NCI-H345 treated with DMSO at 0.1 percent for 48 hours (cell line): ENCODE data around the gene GRHL3.

Experiments used
- DNase-seq: peaks from one replicate; lab custom pipeline; 2025; ENCODE audit not compliant: unreplicated experiment; lab: John Stamatoyannopoulos, UW

Gene GRHL3

DNA sequence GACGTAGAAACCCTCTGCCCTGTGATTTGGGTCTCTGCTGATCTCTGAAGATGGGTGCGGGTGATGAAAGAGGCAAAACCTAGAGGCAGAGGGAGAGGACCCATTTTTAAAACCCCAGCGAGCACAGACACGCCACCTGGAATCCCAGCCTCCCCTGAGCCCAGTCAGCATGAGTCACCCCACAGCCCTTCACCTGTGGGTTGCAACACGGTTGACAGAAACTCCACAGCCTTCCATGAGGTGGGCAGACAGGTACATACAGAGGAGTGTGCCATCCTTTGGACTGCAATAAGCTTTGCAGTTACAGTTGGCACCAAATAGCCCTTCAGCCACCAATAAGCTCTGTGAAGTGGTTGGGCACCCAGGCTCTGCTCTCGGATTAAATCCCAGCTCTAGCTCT is 2.1 kb upstream of the GRHL3 start:
- no peak for DNase-seq

DNA sequence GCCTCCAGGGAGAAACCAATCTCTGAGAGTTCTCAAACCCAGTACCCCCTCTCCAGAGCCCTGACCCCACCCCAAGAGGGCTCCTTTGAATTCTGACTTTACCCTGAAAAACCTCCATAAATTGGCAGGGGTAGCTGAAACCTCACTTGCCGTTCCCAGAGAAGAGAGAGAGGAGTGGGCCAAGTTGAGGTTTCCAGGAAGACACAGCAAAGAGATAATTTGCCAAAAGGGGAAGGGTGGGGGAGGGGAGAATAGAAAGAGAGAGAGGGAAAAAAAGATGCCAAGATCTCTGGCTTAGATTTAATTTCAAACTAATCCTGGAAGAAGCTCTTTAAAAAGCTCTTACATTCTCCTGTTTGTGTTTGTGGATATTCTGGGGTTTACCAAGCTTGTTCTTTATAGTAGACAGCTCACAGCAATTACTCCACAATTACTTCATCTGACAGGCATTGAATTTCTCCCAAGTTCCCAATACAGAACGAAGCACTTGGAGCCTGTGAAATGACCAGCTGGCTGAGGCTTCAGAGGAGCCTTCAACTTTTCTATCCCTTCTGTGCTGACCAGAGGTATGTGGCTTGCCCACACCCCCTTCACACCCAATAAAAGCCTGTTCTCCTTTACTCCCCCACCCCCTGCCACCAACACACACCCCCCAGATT is 1.1 kb upstream of the GRHL3 start:
- no peak for DNase-seq

DNA sequence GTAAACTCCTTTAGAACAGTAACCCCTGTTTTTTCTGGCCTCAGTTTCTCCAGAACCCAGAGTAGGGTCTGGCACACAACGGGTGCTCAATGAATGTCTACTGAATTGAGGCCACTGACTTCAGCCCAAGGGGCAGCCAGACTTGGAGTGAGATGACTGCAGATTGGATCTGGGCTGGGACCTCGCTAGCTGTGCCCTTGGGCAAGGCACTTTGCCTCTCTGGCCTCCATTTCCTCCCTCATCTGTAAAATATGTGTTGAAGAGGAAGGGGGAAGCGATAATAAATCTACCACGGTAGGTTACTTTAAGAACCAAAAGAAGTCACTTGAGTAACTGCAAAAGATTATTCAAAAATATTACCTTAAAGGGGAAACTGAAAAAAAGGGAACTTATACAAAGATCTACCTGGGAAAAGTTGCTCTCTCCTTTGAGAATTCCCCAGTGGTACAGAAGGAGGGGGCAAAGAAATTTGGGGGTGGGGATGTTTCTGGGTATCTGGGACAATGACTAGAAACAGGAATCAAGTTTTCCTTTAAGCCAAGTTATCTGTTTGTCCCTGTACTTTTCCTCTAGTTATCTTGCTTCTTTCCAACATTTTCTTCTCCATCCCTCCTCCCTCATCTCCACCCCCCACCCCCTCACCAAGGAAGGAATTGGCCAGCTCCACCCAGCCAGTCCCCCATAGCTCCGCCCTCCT is 394 bp upstream of the GRHL3 start:
- DNase-seq = no peak

DNA sequence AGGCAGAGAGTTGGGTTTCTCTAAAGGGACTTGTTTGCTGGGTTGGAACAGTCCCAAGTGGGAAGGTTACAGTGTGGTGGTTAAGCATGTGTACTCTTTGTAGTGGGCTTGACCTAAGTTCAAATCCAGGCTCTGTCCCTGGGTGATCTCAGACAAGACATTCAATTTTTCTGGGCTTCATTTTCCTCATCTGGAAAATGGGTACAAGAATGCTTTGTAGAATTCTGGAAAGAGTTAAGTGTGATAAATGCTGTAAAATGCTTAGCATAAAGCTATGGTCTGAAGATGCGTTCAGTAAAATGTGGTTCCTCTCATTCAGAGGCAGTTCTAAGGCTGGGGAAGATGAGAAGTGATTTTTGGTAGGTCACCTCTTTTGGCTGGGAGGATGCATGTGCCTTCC is 805 bp downstream of the GRHL3 start:
- DNase-seq = no peak

DNA sequence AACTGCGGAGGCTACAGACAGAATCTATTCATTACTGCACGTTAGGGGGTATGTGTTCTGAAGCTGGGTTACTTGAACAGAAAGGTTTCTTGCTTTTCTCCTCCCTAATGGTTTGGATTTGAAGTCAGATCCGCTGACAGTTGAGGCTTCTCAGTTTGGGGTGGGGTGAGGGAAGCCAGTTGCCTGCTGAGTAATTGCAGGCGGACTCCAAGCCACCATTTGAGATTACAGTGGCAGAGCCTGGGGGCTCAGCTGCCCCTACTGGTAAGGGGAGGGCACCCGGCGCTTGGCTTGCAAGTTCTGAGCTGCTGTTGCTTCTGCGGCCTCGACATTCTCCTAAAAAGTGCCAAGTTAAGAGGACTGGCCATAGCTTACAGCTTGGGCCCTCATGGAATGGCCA is 2.0 kb downstream of the GRHL3 start:
- DNase-seq = no peak

DNA sequence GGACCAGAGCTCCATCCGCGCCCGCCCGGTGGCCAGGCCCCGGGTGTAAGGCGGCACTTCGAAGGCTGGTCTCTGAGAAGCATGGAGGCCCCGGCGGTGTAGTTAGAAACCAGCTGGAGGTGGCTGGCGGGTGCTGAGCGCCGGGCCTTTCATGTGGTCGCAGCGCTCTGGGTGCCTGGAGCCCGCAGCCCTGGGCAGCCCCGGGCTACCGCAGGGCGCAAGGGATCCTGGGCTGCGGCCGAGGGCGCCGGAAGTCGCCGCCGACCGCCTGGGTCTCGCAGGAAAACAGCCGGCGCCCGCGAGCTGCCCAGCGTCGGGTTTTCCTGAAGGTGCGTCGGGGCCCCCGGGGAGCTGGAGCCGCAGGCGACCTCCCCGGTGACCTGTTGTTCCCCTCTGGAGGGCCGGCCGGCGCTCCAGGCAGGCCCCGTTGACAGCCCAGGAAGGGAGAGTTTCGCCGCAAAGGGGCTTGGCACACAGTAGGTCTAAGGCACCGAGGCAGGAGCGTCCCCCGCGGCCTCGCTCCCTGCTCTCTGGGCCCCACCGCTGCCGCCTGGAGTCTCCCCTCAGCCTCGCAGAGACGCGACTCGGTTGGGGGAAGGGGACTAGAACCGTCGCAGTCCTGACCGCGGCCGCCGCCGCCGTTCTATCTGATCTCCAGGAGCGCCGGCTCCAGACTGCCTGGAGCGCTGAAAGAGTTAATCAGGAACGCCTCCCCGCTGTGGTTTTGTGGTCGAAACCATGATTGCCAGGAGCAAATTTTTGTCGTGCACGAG is 2.7 kb downstream of the GRHL3 start:
- no peak for DNase-seq

DNA sequence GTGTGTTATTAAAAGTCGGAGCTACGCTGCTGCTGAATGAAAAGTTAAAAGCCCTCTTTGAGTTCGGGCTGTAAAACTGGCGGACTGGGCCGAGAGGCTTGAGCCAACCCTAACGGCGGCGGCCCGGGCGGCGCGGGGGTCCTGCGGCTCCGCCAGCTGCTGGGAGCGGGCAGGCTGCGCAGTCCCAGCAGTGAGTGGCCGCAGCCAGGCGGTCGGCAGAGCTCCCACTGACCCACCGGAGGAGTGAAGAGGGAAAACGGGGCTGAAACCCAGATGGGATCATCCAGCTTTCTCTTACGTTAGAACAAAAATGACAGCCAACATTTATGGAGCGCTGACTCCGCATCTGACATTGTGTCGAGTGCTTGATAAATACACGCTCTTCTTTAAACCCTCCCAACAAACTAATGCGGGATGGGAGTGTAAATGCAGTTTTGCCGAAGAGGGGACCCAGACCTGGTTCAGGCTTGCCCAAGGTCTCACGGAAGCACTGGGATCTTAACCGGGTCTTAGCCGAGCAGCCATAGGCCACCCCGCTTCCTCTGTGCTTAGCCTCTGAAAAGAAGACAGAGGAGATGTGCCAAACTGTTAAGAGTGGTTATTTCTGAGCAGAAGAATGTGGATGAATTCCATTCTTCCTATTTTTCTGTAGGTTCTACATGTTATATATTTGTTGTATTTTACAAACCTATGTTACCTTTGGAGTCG is 3.5 kb downstream of the GRHL3 start:
- no peak for DNase-seq

DNA sequence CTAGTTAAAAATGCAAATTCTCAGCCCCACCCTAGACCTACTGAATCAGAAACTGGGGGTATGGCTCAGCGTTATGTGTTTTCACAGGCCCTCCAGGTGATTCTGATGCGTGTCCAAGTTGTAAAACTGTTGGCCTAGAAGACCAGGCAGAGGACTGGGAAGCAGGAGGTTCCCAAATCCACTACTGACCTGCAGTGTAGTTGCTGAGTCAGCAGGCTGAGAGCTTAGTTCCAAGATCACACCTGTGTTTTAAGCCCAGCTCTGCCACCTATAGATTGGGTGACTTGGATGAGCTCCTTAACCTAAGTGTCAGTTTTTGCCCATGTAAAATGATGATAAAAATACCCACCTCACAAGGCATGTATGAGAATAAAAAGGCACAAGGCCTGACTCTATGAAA is 4.1 kb downstream of the GRHL3 start:
- DNase-seq = no peak

DNA sequence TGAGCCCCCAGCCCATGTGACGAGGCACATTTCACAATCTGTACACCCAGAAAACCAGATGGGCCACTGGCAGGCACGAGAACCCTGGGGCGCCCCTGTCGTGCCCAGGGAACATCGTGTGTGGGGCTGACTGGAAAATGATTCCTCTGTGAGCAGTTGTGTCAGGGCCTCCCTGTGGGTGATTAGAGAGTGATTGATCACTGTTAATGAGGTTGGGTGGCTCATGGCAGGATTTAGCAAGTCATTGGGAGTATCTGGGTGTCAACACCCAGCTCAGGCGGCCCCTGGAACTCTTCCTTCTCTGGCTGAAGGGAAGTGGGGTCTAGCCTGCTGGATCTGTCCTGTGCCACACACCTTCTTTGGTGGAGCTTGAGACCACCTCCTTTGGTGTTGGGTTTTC is 5.7 kb downstream of the GRHL3 start:
- DNase-seq = no peak

DNA sequence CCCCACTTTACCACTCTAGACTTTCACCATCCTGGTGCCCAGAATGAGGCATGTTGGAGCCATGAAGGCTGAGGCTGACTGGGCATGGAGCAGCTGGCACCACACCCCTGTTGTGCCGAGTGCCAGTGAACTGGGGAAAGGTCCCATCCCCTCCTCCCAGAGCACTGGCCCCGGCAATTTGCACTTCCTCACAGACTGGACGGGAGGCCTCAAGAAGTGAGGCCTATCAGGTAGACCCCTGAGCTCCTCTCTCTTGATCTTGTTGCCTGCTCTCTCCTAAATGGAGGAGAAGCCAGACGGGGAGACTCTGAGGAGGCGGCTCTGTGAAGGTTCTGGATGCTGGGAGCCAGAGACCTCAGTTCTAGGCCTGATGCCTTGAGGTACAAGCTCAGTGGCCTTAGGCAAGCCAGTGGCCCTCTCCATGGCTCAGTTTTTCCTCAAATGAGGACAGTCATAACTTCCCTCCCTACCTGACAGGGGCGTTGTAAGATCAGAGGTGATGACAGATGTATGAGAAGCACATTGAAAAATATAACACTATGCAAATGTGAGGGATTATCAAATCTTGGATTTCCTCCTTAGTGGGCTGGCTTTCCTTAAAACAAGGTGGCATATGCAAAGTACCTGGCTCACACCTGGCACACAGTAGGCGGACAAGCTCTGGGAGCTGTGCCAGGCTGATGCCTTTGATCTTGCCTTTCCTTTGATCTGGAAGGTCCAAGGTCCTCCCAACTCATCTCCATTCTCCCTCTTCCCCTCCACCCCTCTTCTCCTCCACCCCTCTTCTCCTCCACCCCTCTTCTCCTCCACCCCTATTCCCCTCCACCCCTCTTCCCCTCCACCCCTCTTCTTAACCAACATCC is 6.7 kb downstream of the GRHL3 start:
- no peak for DNase-seq

DNA sequence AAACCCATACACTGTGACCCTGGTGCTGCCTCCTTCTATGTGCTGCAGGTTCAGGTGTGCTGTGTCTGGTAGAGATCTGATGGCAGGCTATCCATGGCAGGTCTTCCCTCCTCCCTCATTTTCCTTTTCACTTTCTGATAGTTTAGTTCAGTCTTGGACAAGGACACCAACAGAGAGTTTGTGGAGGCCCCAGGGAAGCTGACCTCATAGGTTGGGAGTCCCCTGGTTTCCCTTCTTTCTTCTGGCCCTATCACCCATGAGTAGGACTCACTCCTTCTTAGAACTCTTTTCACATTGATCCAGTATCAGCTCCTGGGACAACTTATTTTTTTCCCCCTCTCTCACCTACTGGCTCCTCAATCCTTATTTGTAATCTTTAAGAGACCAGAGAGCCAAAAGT is 8.3 kb downstream of the GRHL3 start:
- DNase-seq = no peak

DNA sequence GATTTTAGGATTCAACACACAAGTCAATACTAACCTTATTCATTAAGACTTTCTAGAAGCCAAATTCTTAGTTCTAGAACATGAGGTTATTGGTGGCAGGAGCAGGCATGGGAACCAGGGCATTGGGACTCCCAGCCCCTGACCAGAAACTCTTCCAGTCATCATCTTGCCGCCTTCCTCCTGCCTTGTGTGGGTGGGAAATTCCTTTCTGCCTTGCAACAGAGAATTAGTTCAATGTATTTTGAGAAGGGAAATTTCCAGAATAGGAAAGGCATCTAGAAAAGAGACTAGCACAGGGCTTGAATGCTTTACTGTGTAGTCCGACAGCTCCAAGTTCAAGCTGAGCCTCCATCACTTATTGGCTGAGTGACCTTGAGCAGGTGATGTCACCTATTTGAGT is 8.7 kb downstream of the GRHL3 start:
- DNase-seq = no peak

DNA sequence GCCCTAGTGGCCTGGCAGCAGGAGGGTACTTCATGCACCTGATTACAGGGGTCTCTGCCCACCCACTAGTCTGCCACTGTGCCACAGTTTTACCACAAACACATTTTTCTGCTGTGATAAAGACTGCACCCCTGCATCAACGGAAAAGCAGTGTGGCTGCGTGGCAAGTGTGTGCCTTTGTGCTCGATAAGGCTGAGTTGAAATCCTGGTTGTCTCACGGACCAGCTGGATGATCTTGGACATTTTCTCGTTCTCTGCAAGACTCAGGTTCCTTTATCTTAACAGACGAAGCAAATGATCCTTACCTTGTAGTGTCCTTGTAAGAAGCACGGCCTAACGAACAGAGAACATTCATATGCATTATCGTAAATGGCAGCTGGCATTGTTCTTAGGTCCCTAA is 10.2 kb downstream of the GRHL3 start:
- no peak for DNase-seq

DNA sequence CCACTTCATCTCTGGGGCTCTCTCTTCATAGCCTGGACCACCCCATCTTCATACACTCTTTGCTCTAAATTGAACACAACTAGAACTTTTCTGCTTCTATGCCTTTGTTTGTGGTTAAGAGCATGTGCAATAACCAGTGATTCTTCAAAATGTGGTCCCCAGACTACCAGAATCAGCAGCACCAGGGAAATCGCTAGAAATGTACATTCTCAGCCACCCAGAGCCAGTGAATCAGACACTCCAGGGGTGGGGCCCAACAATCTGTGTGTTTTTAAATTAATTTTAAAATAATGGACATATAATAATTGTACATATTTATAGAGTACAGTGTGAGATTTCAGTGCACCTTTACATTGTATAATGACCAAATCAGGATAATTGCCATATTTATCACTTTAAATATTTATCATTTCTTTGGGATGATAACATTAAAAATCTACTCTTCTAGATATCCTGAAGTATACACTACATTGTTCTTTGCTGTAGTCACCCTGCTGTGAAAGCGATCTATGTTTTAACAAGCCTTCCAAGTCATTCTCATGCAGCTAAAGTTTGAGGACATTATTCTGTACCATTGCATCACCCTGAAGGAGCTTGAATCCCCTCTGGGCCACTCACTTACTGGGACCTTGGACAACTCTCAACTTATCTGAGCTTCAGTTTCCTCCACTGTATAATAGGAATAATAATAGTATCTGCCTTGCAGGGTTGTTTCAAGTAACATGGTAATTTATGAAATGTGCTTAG is 10.8 kb downstream of the GRHL3 start:
- no peak for DNase-seq

DNA sequence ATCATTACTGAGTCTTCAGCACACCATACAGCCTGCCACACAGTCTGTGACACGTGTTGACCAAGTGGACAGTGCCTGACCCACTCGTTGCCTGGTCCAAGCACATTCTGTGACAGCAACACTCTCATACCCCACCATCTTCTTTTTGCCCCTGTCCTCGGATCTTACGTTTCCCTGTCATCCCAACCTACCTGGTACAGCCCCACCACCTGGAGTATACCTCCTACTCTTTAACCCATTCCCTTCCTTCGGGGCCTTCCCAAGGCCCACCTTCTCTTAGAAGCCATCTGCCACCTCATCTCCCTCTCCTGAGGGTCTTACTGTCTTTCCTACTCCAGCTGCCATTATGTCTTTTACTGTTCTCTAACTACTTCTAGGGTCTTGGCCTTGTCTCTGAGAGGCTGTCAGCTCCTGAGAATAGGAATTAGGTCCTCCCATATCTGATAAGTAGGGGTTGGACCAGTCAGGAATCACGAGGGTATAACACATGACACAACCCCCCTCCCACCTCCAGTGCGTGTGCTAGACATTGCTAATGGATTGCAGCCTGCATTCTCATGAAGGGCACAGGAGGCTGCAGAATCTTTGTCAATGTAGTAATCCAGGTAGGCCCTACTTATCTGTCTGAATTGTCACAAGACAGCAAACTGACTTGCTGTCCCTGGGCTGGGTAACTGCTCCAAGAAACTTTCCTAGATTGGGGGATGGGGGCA is 13.0 kb downstream of the GRHL3 start:
- DNase-seq = no peak

DNA sequence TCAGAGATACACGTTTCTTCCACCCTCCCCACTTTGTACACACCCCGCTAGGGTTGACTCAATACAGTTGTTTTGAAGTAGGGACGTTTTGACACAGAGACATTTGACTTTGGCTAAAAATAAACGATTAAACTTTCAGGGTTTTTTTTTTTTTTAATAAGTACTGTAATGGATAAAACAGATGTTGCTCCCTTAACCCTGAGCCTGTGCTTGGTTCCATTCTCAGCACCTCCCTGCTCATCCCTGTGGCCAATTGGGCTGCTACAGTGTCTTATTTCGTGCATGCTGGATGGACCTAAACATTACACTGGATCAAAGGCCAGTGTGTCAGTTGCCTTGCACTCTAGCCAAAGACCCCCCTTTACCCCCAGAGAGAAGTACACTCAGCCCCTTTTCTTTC is 16.9 kb downstream of the GRHL3 start:
- DNase-seq = no peak

DNA sequence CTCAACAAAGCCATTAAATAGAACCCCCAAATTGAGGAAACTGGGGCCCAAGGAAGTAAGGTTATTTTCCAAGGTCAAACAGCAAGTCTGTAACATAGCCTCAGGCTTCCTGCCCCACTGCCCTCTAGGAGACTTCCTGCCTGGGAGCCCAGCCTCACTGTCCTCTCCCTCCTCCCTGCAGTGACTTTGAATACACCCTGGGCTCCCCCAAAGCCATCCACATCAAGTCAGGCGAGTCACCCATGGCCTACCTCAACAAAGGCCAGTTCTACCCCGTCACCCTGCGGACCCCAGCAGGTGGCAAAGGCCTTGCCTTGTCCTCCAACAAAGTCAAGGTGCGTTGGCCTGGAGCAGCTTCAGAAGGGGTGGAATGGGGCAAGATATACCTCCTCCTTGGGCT is 18.3 kb downstream of the GRHL3 start:
- no peak for DNase-seq

DNA sequence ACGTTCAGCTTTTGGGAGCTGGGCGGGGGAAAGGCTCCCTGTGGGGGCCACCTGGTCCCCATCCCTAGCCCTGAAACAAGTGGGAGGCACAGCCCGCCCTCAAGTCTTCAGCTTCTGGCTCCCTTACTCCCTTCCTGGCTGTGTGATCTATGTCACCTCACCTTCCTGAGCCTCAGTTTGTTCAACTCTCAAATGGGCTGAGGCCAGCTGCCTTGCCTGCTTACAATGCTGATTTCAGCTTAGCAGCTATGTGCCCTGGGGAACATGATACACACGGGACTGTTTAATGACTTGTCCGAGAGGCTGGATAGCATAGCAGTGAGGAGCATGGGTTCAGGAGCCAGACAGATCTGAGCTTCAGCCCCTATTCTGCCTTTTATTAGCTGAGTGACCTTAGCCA is 19.3 kb downstream of the GRHL3 start:
- DNase-seq = no peak

DNA sequence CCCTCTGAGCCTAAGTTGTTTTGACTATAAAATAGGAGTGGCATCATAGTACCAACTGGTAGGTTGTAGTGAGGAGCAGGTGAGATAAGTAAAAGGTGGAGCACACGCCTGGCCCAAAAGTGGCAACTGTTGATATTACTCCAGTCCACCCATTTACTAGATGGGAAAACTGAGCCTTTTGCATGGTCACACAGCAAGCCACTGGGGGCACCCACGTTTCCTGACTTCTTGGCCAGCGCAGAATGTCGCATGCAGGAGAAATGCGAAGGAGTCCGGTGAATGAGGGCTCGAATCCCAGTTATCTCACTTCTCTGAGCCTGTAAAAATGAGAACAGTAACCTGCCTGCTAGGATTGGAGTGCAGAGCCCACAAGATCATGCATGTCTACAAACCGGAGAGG is 20.8 kb downstream of the GRHL3 start:
- DNase-seq = no peak
